ENCODE measurements around the gene ATF7IP2. TPM values are rescaled to one million over a fixed set of nuclear protein-coding genes. Genes with fewer than 3 reads are reported as not detected.

The ATF7IP2 gene
- total RNA-seq, 1 donor from 2014 or later, result 43.0 TPM

DNA sequence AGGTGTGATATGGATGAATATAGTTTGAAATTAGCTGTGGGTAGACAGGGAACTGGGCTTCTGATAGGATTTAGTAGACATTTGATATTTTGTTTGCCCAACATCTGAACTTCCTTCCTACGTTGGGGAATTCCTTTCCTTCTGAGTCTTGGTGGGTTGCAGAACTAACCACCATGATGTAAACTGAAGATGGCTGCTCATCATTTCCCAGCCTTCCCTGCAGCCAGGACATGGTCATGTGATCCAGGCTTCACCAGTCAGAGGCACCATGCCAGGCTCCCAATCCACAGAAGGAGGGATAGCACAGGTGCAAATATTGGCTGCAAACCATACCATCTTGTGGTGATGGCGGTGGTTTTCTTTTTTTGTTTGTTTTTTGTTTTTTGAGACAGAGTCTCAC lies 137.1 kb downstream of the ATF7IP2 start:
- DNase-seq (ENCODE audit: missing footprints) (no peak), ATAC-seq (no peak)
- intact Hi-C loops (cut with DNase I), result no loop called here

DNA sequence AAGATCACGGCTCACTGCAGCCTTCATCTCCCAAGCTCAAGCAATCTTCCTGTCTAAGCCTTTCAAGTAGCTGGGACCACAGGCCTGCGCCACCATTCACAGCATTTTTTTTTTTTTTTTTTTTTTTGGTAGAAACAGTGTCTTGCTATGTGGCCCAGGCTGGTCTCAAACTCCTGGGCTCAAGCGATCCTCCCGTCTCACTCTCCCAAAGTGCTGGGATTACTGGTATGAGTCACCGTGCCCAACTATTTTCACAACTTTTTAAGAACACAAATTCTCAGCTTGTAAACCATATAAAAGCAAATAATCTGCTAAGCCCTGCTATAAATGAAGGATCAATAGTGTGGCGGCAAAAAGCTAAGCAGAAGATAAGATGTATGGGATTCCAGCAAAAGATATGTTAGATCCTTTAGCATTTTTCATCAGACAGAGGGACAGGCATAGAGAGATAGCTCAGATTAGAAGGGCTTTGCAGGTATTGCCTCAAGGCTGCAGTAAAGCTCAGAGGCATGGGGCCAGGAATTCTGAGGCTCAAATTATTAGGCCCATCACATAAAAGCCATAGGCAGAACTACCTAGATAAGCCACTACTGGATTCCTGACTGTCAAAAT lies 139.5 kb downstream of the ATF7IP2 start:
- ATAC-seq, result no peak
- intact Hi-C loops (cut with DNase I), result no loop called here
- no peak for DNase-seq (ENCODE audit: missing footprints)

DNA sequence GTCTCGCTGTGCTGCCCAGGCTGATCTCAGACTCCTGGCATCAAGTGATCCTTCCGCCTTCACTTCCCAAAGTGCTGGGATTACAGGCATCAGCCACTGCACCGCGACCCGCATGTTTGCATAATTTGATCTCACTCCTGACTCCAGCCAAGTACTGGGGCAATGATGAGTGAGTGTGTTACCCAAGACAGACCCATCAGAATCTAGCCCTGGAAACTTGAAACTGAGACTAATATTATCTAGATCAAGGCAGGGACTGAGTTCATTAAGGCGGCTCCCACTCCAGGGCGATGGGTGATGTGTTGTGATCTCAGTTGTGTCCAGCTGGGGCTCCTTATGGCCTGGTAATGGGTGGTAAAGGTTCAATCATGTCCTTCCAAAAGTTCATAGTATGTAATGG lies 141.1 kb downstream of the ATF7IP2 start:
- ATAC-seq (no peak), DNase-seq (ENCODE audit: missing footprints) (no peak)
- intact Hi-C loops (cut with DNase I), result no loop called here

DNA sequence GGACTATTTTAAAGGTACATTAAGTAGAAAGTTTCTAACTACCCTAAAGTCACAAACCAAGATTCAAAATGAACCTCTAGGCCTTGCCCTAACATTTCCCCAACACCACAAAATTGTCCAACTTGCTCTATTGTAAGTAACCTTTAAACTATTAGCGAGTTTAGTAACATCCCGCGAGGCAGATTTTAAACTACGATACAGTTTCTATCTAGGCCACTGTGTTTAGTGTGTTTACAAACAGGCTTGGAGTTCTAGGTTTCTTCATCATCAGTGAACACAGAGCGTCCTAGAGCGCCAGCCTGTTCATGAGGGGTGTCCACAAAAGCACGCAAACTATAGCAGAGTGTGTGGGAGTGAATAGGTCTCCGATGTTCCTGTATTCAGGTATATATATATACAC lies 142.8 kb downstream of the ATF7IP2 start:
- intact Hi-C loops (cut with DNase I), result no loop called here
- no peak for ATAC-seq
- DNase-seq (ENCODE audit: missing footprints), result no peak

DNA sequence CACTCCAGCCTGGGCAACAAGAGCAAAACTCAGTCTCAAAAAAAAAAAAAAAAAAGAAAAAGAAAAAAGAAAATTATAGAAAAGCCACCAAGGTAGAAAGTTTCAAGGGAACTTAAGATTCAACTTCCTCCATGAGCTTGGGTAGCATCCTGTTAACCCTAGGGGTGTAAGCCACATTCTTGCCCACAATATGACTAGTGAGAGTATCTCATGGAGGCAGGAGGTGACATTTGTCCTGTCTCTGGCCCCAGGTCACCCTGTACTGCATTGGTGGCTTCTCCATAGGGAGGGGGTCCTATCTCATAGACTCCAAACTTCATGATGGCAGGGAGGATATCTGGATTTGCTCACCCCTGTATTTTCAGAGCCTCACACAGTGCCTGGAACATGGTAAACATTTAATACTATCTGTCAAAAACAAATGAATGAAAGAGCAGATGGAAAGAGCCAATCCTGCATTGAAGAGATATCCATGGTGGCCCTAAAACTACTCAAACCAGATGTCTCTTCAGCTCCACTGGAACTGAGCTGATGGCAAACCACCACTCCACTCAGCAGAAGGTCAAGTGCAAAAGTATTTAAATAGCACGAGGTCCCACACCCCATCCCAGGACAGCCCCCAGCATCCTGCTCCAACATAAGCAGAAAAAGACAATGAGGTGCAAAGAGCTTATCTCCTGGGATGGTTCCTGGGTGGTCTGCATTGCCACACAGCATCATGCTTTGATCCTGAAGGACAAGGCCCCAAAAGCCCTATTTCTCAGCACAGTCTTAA lies 144.2 kb downstream of the ATF7IP2 start:
- intact Hi-C loops (cut with DNase I), result loop anchor here (2.0 to 5.0 kb wide), 2 partner anchors 47 to 392 kb away; no protein-coding TSS in a partner anchor
- peak; percentile 61 for ATAC-seq
- DNase-seq (ENCODE audit: missing footprints), result no peak

DNA sequence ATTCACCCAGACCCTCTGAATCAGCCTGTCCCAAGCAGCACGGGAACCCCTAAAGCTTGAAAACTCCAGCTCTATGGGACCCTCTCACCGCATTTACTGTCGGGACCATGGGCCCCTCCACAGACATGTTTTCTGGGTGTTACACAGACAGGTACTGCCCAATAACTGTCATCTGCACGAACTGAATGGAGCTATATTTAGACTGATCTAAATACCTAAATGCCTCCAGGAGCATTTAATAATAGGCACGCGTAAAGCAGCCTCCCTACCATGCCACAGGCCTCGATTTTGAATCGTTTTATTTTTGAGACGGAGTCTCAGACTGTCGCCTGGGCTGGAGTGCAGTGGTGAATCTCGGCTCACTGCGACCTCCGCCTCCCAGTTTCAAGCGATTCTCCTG lies 144.8 kb downstream of the ATF7IP2 start:
- DNase-seq (ENCODE audit: missing footprints) (no peak), ATAC-seq (peak; percentile 75)
- intact Hi-C loops (cut with DNase I), result loop anchor here (2.0 to 5.0 kb wide), 2 partner anchors 46 to 392 kb away; no protein-coding TSS in a partner anchor

DNA sequence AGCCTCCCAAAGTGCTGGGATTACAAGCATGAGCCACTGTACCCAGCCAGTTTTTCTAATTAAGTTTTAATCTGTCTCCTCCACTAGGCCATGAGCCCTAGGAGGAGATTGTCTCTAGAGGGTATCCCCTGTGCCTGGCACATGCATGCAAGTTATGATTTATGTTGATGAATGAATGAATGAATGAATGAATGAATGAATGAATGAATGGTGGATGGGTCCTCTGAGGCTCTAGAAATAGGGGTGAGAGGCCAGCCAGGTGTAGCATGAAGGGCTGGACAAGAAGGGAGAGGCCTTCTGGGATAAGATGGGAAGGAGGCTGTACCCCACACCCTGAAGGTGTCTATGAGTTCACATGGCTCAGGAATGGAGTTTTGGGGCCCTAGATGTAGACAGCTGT lies 145.7 kb downstream of the ATF7IP2 start:
- DNase-seq (ENCODE audit: missing footprints) (no peak), ATAC-seq (no peak)
- intact Hi-C loops (cut with DNase I), result loop anchor here (2.0 to 5.0 kb wide), 2 partner anchors 45 to 391 kb away; no protein-coding TSS in a partner anchor

Other genes with a start within 250 kb of the ATF7IP2 start
- gene GRIN2A, start 203.6 kb upstream of the ATF7IP2 start, total RNA-seq, result 4.3 TPM
- 110 TPM for gene EMP2, start 194.5 kb downstream of the ATF7IP2 start, total RNA-seq

All from Right ventricle myocardium inferior (tissue), 1 donor.